DOHH2 (cell line): ENCODE results near the gene USP49.

Source experiments
- H3F3A ChIP-seq: fragments of 200-600 bp; sonication (generic), shearing (Covaris generic); 2 replicates; pipeline ENCODE4 v1.6.0; 2016; ENCODE audit warnings: antibody characterized with exemption, mild to moderate bottlenecking; ENCODE audit not compliant: control insufficient read depth, insufficient read depth
- H3K27ac ChIP-seq: fragments of 200-600 bp; sonication (generic); 2 replicates; pipeline ENCODE4 v1.5.1; 2014; ENCODE audit warnings: low read depth, mild to moderate bottlenecking, low read length, moderate library complexity
- H3K27me3 ChIP-seq: fragments of 200-600 bp; sonication (generic); 2 replicates; pipeline ENCODE4 v1.6.1; 2014; ENCODE audit warnings: mild to moderate bottlenecking, low read length, mixed read lengths; ENCODE audit not compliant: control insufficient read depth
- H3K36me3 ChIP-seq: fragments of 200-600 bp; sonication (generic); 2 replicates; pipeline ENCODE4 v1.6.1; 2014; ENCODE audit warnings: mild to moderate bottlenecking, low read length, moderate library complexity, mixed read lengths; ENCODE audit not compliant: control insufficient read depth
- H3K4me1 ChIP-seq: fragments of 200-600 bp; sonication (generic); 2 replicates; pipeline ENCODE4 v1.6.1; 2014; ENCODE audit warnings: mild to moderate bottlenecking, low read length, mixed read lengths; ENCODE audit not compliant: control insufficient read depth
- H3K4me2 ChIP-seq: fragments of 200-600 bp; sonication (generic); 2 replicates; pipeline ENCODE4 v1.6.0; 2014; ENCODE audit warnings: mild to moderate bottlenecking, low read length, moderate library complexity
- H3K4me3 ChIP-seq: fragments of 200-600 bp; sonication (generic); 2 replicates; pipeline ENCODE4 v1.5.1; 2014; ENCODE audit warnings: mild to moderate bottlenecking, low read length, mixed read lengths
- H3K79me2 ChIP-seq: fragments of 200-600 bp; sonication (generic); 2 replicates; pipeline ENCODE4 v1.6.1; 2014; ENCODE audit warnings: mild to moderate bottlenecking, low read length, mixed read lengths; ENCODE audit not compliant: control insufficient read depth
- H3K9me2 ChIP-seq: fragments of 200-600 bp; sonication (generic); replicated peaks from 2 replicates; pipeline ENCODE4 v1.6.1; 2014; ENCODE audit warnings: mild to moderate bottlenecking, low read length, mixed read lengths; ENCODE audit not compliant: control insufficient read depth
- H3K9me3 ChIP-seq: fragments of 200-600 bp; sonication (generic); 2 replicates; pipeline ENCODE4 v1.6.1; 2014; ENCODE audit warnings: antibody characterized with exemption, low read length, mixed read lengths; ENCODE audit not compliant: control insufficient read depth, insufficient read depth
- H4K20me1 ChIP-seq: fragments of 200-600 bp; sonication (generic); 2 replicates; pipeline ENCODE4 v1.6.0; 2014; ENCODE audit warnings: low read depth, mild to moderate bottlenecking, antibody characterized with exemption, low read length, moderate library complexity; ENCODE audit not compliant: control insufficient read depth, insufficient read depth
- EZH2phosphoT487 ChIP-seq: fragments of 200-600 bp; sonication (generic); IDR thresholded peaks from 2 replicates; pipeline ENCODE4 v1.6.1; 2017; ENCODE audit warnings: borderline replicate concordance, mild to moderate bottlenecking, antibody characterized with exemption, low read length, moderate library complexity, mixed read lengths
- TF ChIP-seq, protein P1 (sequence below): fragments of 200-600 bp; sonication (generic); IDR thresholded peaks from one replicate; pipeline ENCODE4 v1.5.1; 2014; ENCODE audit warnings: antibody characterized with exemption, mild to moderate bottlenecking, low read depth, low read length; ENCODE audit not compliant: poor library complexity, severe bottlenecking

The USP49 gene

GRCh38 chr6:41935193-41935574 lies 40.0 kb upstream of the USP49 start:
- Histone ChIP-seq H3K9me3 (no peaks in the 10 kb centered on the region), H3K9me2 (no peaks in the 10 kb centered on the region), H3K4me1 (peaks cover 91% of the 10 kb centered on the region), H3K27me3 (no peaks in the 10 kb centered on the region), H3K4me3 (peak overlapping the region; percentile 95), H3K27ac (peak overlapping the region; percentile 86), H3F3A (peaks cover 50% of the 10 kb centered on the region), H4K20me1 (peaks cover 3% of the 10 kb centered on the region; the same call in 1 of the 2 replicates), H3K4me2 (peak overlapping the region; percentile 76), H3K79me2 (peaks cover 79% of the 10 kb centered on the region), H3K36me3 (peaks cover 100% of the 10 kb centered on the region)
- TF ChIP-seq, protein P1, sequence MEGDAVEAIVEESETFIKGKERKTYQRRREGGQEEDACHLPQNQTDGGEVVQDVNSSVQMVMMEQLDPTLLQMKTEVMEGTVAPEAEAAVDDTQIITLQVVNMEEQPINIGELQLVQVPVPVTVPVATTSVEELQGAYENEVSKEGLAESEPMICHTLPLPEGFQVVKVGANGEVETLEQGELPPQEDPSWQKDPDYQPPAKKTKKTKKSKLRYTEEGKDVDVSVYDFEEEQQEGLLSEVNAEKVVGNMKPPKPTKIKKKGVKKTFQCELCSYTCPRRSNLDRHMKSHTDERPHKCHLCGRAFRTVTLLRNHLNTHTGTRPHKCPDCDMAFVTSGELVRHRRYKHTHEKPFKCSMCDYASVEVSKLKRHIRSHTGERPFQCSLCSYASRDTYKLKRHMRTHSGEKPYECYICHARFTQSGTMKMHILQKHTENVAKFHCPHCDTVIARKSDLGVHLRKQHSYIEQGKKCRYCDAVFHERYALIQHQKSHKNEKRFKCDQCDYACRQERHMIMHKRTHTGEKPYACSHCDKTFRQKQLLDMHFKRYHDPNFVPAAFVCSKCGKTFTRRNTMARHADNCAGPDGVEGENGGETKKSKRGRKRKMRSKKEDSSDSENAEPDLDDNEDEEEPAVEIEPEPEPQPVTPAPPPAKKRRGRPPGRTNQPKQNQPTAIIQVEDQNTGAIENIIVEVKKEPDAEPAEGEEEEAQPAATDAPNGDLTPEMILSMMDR, result no peak
- TF ChIP-seq EZH2phosphoT487, result no peak

DNA sequence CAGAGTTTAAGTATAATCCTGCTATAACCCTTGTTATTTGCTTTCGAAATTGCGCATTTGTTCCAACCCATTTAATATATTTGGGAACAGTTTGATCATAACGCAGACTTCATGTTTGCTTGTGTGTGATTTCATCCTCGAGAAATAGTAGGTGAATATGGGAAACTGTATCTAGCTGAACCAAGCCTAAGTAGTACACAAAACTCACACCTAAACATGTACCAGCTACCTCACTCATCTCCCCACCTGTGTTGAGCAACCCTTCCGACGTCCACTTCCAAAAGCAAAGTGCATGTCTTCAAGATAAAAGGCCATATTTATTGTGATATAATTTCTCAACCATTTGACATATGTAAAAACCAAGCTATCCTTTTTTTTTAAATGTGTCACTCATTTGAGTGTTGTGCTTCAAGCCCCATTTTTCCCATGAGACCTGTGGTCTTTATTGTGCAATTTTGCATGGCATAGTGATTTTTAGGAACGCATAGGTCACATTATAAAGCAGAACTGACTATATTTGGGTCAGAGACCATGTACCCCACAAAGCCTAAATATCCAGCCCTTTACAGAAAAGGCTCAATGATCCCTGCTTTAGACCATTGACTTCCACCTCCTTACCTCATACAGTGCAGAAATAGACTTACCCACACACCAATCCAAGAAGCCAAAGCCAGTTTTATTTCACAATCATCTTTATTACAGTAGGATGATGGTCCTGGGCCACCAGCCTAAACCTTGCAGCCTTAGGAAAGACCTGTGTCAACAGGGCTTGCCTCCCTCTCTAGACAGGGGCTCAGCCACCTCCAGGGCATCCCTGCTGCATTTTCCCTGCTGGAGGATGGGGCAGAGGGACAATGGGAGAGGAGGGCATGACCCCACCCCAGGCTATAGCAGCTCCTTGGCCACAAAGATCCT lies 39.4 kb upstream of the USP49 start:
- Histone ChIP-seq H3K9me3 (no peaks in the 10 kb centered on the region), H3K9me2 (no peaks in the 10 kb centered on the region), H3K4me3 (no peak overlapping the region), H3F3A (peaks cover 50% of the 10 kb centered on the region), H3K79me2 (peaks cover 76% of the 10 kb centered on the region), H3K27ac (peak overlapping the region; percentile 86), H4K20me1 (peaks cover 3% of the 10 kb centered on the region; the same call in 1 of the 2 replicates), H3K4me1 (peaks cover 84% of the 10 kb centered on the region), H3K27me3 (no peaks in the 10 kb centered on the region), H3K36me3 (peaks cover 100% of the 10 kb centered on the region), H3K4me2 (peak overlapping the region; percentile 76)
- TF ChIP-seq, protein P1, result no peak
- no peak for TF ChIP-seq EZH2phosphoT487

DNA sequence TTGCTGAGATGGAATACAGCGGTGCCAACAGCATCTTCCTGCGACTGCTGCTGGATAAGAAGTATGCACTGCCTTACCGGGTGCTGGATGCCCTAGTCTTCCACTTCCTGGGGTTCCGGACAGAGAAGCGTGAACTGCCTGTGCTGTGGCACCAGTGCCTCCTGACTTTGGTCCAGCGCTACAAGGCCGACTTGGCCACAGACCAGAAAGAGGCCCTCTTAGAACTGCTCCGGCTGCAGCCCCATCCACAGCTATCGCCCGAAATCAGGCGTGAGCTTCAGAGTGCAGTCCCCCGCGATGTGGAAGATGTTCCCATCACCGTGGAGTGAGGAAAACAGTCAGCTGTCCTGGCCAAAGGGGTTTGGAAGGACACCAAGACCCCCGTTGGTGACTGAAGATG lies 37.2 kb upstream of the USP49 start:
- no peaks in the 10 kb centered on the region for H3K9me2 ChIP-seq
- peaks cover 100% of the 10 kb centered on the region for H3K36me3 ChIP-seq
- H4K20me1 ChIP-seq, result peaks cover 3% of the 10 kb centered on the region; the same call in 1 of the 2 replicates
- H3F3A ChIP-seq, result peaks cover 50% of the 10 kb centered on the region
- no peak overlapping the region for H3K4me3 ChIP-seq
- TF ChIP-seq, protein P1, result no peak
- no peak for TF ChIP-seq EZH2phosphoT487
- H3K27me3 ChIP-seq, result no peaks in the 10 kb centered on the region
- H3K27ac ChIP-seq, result peak overlapping the region; percentile 86; the same call in 1 of the 2 replicates
- H3K4me2 ChIP-seq, result no peak overlapping the region
- H3K4me1 ChIP-seq, result peaks cover 63% of the 10 kb centered on the region
- peaks cover 75% of the 10 kb centered on the region for H3K79me2 ChIP-seq
- no peaks in the 10 kb centered on the region for H3K9me3 ChIP-seq
